GM23248 (cell line): ENCODE results near the gene CDCA8.

Experiments used
- EZH2 ChIP-seq: fragments of 200-600 bp; sonication (generic); IDR thresholded peaks from 2 replicates; pipeline ENCODE4 v1.6.1; 2018; ENCODE audit warnings: antibody characterized with exemption, mild to moderate bottlenecking; ENCODE audit not compliant: insufficient read depth, poor library complexity, severe bottlenecking
- EZH2phosphoT487 ChIP-seq: fragments of 200-600 bp; sonication (generic); IDR thresholded peaks from 2 replicates; pipeline ENCODE4 v1.6.1; 2018; ENCODE audit warnings: antibody characterized with exemption, moderate library complexity, mild to moderate bottlenecking, low read depth; ENCODE audit not compliant: insufficient read depth

DNA sequence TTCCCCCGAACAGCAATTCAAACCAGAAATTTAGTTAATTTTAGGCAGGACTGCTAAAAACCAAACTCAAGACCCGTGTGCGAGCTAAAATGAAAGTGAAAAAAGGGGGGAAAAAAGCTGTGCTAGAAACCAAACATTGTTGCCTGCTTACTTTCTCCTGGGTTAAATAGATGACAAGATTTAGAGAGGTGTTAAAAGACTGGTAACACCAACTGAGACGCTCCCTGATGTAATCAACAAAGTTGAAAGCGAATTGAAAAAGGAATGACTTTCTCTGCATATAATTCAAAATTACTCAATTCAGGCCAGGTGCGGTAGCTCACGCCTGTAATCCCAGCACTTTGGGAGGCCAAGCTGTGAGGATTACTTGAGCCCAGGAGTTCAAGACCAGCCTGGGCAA lies 6.8 kb downstream of the CDCA8 start:
- TF ChIP-seq EZH2 (no peak), EZH2phosphoT487 (no peak)
